ENCODE data around the gene TTC9B. TPM values are rescaled to one million over a fixed set of nuclear protein-coding genes. Genes with fewer than 3 reads are reported as not detected.

Gene TTC9B
- total RNA-seq, 1 experiment from 2014 or later = not detected

- CTCF ChIA-PET = interaction anchor here (0.8 to 4.6 kb wide), 2 partner anchors 30 to 54 kb away, joined by 3 to 47 read pairs; no protein-coding TSS in a partner anchor
- Mint-ChIP-seq H3K4me1 (peaks cover 13% of the 10 kb centered on the region), H3K4me3 (no peak overlapping the region), H3K9me3 (peaks cover 5% of the 10 kb centered on the region), H3K27ac (no peak overlapping the region), H3K36me3 (peaks cover 3% of the 10 kb centered on the region; the same call in 1 of the 2 replicates), H3K27me3 (ENCODE audit: low read depth) (peaks cover 63% of the 10 kb centered on the region)
- POLR2A ChIA-PET = no interaction called here
- TF ChIP-seq ZNF263 (CRISPR knock-in tag; IDR thresholded peaks at IDR 0.05; ENCODE audit: low read depth) (no peak), HMGA2 (CRISPR knock-in tag; IDR thresholded peaks at IDR 0.05) (no peak), SP1 (CRISPR knock-in tag; conservative IDR thresholded peaks at IDR 0.05) (no peak), ZMAT4 (CRISPR knock-in tag; IDR thresholded peaks at IDR 0.05) (no peak), ERG (CRISPR knock-in tag; IDR thresholded peaks at IDR 0.05) (no peak), EMX1 (CRISPR knock-in tag; IDR thresholded peaks at IDR 0.05) (no peak), SMAD4 (CRISPR knock-in tag; IDR thresholded peaks at IDR 0.05) (no peak), ZNF423 (CRISPR knock-in tag; IDR thresholded peaks at IDR 0.05) (no peak), GABPB1 (CRISPR knock-in tag; IDR thresholded peaks at IDR 0.05) (no peak), ATF1 (CRISPR knock-in tag; IDR thresholded peaks at IDR 0.05) (no peak), PRRX2 (CRISPR knock-in tag; IDR thresholded peaks at IDR 0.05) (no peak), E2F1 (CRISPR knock-in tag; IDR thresholded peaks at IDR 0.05) (no peak), CDX4 (CRISPR knock-in tag; IDR thresholded peaks at IDR 0.05; ENCODE audit: borderline replicate concordance) (no peak), CBFB (CRISPR knock-in tag; IDR thresholded peaks at IDR 0.05; ENCODE audit: low read depth) (no peak), ZNF232 (CRISPR knock-in tag; IDR thresholded peaks at IDR 0.05) (no peak), IRF2 (CRISPR knock-in tag; IDR thresholded peaks at IDR 0.05; ENCODE audit: borderline replicate concordance, low read depth) (no peak)
- TF ChIP-seq, protein P1, sequence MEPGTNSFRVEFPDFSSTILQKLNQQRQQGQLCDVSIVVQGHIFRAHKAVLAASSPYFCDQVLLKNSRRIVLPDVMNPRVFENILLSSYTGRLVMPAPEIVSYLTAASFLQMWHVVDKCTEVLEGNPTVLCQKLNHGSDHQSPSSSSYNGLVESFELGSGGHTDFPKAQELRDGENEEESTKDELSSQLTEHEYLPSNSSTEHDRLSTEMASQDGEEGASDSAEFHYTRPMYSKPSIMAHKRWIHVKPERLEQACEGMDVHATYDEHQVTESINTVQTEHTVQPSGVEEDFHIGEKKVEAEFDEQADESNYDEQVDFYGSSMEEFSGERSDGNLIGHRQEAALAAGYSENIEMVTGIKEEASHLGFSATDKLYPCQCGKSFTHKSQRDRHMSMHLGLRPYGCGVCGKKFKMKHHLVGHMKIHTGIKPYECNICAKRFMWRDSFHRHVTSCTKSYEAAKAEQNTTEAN (CRISPR knock-in tag; IDR thresholded peaks at IDR 0.05) = no peak
- TF ChIP-seq, protein P2, sequence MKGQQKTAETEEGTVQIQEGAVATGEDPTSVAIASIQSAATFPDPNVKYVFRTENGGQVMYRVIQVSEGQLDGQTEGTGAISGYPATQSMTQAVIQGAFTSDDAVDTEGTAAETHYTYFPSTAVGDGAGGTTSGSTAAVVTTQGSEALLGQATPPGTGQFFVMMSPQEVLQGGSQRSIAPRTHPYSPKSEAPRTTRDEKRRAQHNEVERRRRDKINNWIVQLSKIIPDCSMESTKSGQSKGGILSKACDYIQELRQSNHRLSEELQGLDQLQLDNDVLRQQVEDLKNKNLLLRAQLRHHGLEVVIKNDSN (CRISPR knock-in tag; IDR thresholded peaks at IDR 0.05) = no peak
- TF ChIP-seq, protein P3, sequence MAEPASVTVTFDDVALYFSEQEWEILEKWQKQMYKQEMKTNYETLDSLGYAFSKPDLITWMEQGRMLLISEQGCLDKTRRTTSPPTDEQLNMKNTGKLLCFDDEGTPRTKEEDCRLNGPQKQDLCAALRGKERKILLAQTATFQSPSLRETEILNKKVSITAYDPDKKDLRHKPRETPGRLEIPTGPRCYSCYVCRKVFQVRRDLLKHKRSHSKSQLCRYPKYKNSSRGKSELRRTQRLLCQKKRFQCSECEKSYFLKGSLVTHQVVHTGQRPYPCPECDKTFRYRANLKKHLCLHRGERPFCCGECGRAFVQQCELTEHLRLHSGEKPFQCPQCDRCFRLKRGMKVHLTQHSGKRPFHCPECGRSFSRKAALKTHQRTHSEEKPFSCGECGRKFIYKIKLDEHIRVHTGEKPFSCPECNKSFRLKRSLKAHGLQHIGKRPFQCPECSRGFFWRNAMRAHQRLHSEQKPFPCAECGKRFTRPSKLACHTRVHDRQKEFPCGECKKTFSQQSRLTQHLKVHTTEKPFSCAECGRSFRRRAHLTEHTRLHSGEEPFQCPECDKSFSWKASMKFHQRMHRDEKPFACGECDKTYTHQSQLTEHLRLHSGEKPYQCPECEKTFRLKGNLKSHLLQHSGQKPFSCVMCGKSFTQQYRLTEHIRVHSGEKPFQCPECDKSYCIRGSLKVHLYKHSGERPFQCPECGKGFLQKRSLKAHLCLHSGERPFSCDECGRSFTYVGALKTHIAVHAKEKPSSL (CRISPR knock-in tag; conservative IDR thresholded peaks at IDR 0.05) = no peak
- TF ChIP-seq, protein P4, sequence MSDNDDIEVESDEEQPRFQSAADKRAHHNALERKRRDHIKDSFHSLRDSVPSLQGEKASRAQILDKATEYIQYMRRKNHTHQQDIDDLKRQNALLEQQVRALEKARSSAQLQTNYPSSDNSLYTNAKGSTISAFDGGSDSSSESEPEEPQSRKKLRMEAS (CRISPR knock-in tag; IDR thresholded peaks at IDR 0.05) = no peak
- DNase-seq (ENCODE audit: low spot score) = no peak
- ATAC-seq = no peak
These were observed 2.5 kb upstream of the TTC9B start for GRCh38 chr19:40220674-40221073.
